HG03064 (cell line): ENCODE data around the gene LRRC27.

Experiments
- ATAC-seq: cut with Tn5 transposase; IDR thresholded peaks from one replicate; pipeline ENCODE4 v1.9.1; 2021; ENCODE audit warnings: low read depth; ENCODE audit not compliant: unreplicated experiment

The LRRC27 gene

GRCh38 chr10:132397036-132397541, 65.1 kb downstream of the LRRC27 start, which contains the start of gene PWWP2B:
Gene PWWP2B (plus strand): TSS chr10:132397200. CDS start chr10:132397227, 27 bp downstream.
- peak; percentile 51 for ATAC-seq

GRCh38 chr10:132397671-132398565, 65.9 kb downstream of the LRRC27 start:
- peak; percentile 33 for ATAC-seq

- no peak for ATAC-seq
These were observed 66.6 kb downstream of the LRRC27 start for GRCh38 chr10:132398566-132398991.

DNA sequence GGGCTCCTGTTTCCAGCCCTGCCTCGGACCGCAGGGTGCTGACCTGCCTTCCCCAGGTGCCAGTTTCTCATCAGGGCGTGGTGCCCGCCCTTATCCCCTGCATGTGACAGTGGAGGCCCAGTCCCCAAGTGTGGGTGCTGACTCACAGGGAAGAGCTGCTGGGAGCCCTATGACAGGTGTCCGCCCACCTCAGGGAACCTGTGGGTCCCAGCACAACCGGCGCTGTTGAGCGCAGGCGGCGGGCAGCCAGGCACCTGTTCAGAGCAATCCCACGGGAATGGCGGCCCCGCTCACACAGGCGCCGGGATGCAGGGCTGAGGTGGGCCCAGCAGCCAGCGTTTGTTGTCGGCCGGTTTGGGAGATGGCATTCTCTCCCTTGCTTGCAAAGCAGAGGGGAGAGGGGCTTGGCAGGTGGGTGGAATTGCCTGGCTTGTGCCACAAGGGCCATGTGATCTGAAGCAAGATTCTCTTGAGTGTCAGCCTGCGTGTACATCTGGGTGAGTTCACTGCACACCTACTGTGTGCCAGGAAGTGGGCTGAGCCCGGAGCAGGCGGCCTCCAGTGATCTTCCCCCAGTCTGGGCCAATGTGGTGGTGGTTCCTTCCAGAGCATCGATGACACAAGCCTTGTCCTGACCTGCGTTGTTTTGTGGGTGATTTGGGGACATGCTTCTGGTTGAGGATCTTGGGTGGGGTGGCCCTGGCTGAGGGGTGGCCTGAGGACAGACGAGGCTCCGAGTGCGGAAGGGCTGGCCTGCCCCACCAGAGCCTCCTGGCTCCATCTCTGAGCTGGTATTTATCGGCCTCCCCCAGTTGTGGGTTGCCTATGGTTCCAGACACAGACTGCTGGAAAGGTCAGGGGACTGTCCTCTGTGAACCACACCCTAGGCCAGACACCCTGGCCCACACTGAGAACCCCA, 67.4 kb downstream of the LRRC27 start:
- ATAC-seq = no peak

DNA sequence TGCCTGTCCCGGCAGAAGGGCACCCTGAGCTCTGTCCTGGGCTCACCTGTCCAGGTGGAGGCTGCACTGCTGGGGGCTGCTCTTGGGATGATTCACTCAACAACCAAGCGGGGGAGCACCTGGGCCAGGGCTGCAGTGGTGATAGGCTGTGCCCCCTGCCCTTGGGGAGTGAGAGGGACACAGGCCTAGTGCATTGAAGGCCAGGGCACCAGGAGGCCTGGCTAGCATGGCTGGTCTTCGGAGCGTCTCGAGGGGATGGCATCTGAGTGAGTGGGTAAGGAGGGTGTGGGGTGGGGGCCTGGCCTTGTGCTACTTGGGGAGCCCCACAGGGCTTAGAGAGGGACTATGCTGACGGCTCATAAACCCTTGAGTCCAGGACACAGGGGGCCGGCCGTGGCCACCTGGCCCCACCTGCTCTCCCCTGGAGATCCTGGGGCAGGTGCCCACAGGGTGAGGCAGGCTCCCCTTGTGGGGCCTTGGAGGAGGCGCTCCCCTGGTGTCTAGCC, 68.1 kb downstream of the LRRC27 start:
- no peak for ATAC-seq

DNA sequence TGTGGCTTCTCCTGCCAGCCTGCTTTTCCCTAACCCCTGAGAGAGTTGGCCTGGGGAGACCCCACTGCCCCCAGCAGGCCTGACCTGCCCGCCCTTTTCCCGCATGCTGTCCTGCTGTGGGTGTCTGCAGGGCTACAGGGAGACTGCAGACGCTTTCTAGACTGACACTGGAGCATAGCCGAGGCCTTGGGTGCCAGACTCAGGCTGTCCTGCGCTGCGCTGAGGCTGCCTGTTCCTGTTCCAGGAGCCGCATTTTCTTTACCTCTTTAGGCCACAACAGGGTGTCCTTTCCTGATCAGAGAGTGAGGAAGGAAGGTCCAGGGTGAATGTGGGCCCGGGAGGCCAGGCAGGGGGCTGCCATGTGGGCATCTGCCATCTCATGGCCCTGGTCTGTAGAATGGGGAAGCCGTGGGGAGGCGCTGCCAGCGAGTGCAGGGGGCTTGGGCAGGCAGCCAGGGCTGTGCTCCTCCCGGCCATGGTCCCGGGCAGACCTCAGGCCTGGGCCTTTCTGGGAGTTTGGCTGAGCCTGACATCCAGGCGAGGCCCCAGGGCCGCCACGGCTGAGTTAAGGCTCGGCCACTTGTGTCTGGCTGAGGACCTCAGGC, 68.7 kb downstream of the LRRC27 start:
- ATAC-seq = no peak

DNA sequence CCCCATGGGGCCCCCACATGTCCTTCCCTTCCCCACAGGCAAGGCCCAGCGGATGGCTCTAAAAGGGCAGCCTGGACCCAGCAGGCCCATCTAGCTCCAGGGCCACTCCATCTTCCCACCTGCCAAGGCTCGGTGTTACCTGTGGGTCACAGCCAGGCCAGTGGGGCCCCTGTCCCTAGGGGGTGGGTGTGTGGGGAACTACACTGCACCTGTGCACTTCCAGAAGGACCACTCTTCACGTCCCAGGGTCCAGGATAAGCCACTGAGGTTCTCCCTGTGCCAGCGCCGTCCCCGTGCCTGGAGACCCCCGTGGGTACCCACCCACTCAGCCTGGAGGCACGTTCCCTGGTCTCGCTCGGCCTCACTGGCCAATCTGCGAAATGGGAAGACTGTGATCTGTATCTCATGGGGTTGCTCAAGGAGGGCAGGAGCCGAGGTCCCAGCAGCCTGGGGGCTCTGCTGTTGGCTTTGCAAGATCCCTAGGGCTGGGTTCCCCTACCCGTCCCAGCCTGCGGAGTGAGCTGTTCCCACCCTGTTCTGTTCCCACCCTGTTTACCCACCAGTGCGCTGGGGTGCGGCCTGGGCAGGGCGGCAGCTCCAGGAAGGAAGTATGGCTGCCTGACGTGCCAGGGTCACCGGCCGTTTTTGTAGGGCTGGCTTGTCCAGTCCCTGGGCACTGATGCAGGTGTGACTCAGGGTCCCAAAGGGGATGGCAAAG, 69.6 kb downstream of the LRRC27 start:
- no peak for ATAC-seq

- ATAC-seq = no peak
These were observed 70.8 kb downstream of the LRRC27 start for GRCh38 chr10:132402781-132403241.

- ATAC-seq = no peak
These were observed 71.6 kb downstream of the LRRC27 start for GRCh38 chr10:132403511-132404168.

DNA sequence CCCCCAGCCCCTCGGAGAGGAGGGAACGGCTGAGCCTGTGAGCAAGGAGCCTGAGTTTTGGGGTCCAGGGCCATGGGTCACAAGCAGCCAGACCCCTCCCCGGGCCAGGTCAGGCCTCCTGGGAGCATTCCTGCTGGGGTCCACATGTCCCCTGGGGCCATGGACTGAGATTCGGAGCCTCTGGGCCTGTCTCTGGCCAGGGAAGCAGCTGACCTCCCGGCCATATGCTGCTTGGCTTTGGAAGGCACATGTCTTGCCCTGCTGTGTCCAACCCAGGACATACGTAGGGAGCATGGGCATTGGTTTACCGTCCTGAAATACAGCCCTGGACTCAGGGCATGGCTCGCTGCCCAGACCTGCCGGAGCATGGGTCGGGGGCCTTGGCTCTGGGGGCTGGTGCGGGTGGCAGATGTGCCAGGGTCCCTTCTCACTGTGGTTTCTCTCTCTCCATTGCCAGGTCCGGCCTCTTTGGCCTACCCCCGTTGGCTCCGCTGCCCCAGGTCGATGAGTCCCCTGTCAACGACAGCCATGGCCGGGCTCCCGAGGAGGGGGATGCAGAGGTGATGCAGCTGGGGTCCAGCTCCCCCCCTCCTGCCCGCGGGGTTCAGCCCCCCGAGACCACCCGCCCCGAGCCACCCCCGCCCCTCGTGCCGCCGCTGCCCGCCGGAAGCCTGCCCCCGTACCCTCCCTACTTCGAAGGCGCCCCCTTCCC, 72.3 kb downstream of the LRRC27 start:
- no peak for ATAC-seq

DNA sequence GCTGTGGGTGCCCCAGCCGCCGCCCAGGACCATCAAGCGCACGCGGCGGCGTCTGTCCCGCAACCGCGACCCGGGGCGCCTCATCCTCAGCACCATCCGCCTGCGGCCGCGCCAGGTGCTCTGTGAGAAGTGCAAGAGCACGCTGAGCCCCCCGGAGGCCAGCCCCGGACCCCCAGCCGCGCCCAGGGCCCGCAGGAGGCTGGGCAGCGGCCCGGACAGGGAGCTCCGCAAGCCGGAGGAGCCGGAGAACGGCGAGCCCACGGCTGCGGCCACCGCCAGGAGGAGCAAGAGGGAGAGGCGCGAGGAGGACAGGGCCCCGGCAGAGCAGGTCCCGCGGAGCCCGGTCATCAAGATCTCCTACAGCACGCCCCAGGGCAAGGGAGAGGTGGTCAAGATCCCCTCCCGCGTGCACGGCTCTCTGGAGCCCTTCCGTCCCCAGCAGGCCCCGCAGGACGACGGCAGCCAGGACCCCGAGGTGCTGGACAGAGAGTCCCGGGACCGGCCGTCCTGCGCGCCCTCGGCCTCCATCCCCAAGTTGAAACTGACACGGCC, 73.0 kb downstream of the LRRC27 start:
- ATAC-seq = no peak

DNA sequence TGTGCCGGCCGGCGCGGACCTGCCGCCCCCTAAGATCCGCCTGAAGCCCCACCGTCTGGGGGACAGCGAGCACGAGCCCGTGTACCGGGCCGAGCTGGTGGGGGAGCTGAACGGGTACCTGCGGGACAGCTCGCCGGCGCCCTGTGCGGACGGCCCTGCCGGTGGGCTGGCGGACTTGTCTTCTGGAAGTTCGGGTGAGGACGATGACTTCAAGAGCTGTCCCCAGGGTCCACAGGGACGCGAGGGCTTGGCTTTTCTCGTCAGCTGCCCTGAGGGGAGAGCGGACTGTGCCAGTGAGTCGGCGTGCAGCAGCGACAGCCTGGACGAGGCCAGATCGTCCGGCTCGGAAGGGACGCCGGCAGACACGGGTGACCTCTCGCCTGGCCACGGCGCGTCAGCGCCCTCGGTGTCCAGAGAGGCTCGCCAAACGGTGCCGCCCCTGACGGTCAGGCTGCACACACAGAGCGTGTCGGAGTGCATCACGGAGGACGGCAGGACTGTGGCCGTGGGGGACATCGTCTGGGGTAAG, 73.5 kb downstream of the LRRC27 start:
- ATAC-seq = no peak

DNA sequence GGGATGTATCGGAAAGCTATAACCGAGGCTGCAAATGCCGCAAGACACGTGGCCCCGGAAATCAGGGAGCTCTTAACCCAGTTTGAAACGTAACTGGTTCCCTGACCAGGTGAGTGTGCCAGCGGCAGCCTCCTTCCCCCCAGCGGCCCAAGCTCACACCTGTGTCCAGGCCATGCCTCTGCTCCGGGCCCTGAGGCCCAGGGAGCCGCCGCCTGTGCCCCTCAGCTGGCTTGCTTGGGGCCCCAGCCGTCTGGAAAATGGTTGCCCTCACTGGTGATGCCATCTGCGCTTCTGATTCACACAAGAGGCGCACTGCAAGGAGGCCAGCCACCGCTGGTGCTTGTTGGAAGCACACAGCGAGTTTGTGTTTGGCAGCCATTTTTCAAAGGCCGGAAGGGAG, 74.2 kb downstream of the LRRC27 start:
- ATAC-seq = no peak

GRCh38 chr10:132406750-132407149, 74.8 kb downstream of the LRRC27 start:
- ATAC-seq = no peak

GRCh38 chr10:132407243-132407746, 75.3 kb downstream of the LRRC27 start:
- ATAC-seq = no peak

- no peak for ATAC-seq
These were observed 75.9 kb downstream of the LRRC27 start for GRCh38 chr10:132407846-132408278.

GRCh38 chr10:132408367-132408781, 76.4 kb downstream of the LRRC27 start:
- ATAC-seq = no peak
